NCI-H1436 (cell line): ENCODE measurements around the gene CHCHD6.

ENCODE experiments used
- DNase-seq: peaks from one replicate; lab custom pipeline; 2025; lab: John Stamatoyannopoulos, UW

CHCHD6 gene

DNA sequence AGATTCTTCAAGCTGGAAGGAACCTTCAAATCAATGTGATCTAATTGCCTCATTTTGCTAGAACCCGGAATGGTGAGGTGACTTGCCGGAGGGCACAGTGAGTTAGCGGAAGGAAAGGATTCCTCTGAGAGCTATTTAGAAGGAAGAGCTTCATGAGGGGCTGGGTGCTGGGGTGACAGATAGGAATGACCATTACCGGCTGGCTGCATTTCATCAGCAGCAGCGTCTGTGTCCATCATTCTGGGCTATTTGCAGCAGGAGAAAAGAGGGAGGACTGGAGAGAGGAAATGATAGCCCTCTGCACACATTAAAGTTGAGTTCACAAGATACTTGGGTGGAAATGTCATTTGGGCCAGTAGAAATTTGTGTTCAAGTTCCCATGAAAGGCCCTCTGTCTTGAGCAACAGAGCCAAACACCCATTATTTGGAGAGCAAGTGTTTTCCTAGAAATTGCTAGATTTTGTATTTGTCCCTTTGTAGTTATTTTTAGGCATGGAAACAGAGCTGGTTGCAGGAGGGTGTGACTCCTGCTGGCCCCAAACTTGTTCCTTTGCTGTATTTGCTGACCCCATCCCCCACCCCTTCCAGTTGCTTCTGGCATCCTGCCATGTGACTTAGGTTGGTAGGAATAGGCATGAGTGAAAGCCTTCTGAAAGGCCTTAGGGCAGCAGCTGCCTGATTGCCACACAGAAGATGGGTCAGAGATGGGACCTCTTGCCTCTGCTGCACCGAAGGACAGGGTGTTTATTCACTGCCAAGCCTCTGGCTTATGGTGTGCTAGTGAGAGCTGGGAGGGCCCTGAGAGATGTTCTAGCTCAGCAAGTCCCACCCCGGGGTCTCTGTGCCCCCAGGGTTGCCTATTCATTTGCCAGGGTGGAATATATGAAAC lies 191.4 kb downstream of the CHCHD6 start:
- DNase-seq: no peak

DNA sequence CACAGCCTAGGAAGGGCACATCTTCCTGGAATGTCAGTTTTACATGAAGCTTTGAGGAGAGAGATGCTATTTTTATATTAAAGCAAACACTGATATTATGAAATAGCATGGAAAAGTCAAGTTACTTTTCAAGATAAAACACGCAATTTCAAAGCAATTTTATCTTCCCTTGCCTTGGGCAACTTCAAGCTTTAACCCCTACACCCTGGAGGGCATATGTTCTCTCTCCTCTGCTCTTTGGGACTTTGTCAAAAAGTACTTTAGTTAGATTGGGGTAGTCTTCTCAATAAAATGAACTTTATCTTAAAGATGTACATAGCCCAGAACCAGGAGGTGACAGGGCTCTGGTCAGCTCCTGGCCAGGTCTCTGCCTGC lies 192.0 kb downstream of the CHCHD6 start:
- no peak for DNase-seq

- DNase-seq: no peak
Observed at GRCh38 chr3:126896968-126897367, 192.9 kb downstream of the CHCHD6 start.

DNA sequence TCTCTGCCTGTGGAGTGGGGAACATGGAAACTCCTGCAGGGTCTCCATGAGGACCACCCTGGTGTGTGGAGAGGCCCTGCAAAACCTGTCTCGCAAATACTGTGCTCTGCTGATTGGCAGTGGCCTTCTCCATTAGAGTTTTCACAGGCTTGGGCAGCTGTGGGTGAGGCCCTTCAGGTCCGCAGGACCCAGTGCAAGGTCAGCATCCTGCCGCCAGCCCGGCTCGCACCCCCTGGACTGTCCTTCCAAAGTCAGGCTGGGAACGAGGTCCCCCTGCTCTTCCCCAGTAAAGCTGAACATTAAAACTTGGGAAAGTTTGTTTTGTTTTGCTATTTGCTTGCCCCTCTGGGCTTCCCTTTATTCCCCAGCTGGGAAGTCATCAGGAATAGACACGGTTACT lies 193.9 kb downstream of the CHCHD6 start:
- DNase-seq: no peak

DNA sequence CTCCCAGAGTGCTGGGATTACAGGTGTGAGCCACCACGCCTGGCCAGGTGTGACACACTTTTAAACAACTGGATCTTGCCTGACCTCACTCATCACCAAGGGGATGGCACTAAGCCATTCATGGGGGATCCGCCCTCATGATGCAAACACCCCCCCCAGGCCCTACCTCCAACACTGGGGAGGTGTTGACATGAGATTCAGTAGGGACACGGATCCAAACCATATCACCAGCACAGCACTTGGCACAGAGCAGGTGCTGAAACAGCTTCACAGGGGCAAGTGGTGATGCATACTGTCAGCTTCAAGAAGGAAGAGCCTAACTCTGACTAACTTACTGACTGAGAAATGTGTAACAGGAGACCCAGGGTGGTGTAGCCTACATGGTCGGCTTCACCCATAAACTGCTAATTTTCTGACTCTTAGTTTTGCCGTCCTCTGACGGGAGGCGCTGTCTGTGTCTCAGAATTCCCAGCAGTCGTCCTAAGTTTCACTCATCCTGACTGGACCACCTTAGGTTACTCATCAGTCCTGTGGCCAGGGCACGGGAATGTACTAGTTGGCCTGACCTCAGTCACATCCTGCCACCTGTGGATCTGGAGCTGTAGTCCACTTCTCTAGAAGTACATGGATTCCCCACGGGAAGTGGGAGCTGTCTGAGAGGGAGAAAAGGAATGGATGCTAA lies 197.0 kb downstream of the CHCHD6 start:
- DNase-seq: no peak

GRCh38 chr3:126901631-126902030 lies 197.6 kb downstream of the CHCHD6 start:
- DNase-seq: no peak

DNA sequence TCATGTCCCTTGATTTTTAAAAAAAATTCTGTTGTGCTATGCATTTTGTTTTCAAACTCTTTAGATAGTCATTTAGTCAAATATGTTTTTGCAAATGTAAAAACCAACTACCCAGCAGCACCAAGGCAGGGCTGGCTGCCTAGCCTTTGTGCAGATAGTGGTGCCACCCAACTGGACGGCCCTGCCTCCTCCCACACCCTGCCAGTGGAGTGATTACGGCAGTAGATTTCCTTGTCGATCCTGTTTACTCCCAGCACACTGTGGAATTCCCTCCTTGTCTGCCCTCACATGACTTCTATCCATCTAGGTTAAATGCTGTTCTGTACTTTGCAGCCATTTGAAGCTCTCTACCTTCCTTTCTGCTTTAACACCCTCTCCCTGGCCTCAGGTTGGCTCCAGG lies 199.5 kb downstream of the CHCHD6 start:
- DNase-seq: no peak

GRCh38 chr3:126907557-126907956 lies 203.5 kb downstream of the CHCHD6 start:
- no peak for DNase-seq

DNA sequence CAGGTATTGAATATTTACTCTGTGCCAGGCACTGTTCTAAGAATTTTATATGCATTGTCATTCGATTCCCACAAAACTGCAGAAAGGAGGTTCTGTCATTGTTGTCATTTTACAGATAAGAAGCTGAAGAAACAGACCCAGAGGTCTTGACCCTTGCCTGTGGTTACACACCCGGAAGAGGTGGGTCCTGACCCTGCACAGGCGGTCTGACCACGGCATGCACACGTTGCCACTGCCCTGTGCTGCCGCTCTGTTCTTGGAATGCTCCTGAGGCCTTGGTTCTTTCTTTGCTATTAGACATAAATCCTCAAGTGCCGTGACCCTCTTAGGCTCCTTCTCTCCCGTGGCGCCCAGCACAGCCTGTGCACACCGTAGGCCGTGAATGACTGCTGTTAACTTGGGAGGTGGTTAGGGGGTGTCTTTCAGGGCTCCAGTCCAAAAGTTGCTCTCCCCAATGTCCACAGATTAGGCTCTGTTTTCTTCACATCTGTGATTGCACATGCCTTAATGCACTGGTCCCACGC lies 204.8 kb downstream of the CHCHD6 start:
- no peak for DNase-seq

GRCh38 chr3:126910231-126910630 lies 206.2 kb downstream of the CHCHD6 start:
- DNase-seq: no peak

GRCh38 chr3:126911162-126912026 lies 207.4 kb downstream of the CHCHD6 start:
- DNase-seq: no peak

- no peak for DNase-seq
Observed at GRCh38 chr3:126912027-126912422, 208.0 kb downstream of the CHCHD6 start.

- DNase-seq: no peak
Observed at GRCh38 chr3:126912491-126913195, 208.6 kb downstream of the CHCHD6 start.

DNA sequence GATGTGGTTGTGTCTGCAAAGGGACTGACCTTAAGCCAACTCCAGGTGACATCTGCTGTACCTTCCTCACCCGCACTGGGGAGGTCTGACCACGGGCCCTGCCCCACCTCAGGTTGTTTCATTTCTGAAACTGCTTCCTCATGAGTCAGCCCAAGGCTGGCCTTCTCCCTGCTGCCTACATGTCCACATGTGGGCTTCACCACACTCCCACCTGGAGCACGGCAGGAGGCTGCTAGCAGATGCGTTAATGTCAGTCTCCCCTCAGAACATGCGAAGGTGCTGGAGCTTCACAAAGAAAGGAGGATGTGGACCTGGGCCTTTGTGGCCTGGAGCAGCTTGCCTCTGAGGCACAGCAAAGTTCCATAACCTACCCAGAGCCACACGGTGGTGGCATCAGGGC lies 209.5 kb downstream of the CHCHD6 start:
- no peak for DNase-seq

GRCh38 chr3:126914226-126914625 lies 210.2 kb downstream of the CHCHD6 start:
- no peak for DNase-seq

DNA sequence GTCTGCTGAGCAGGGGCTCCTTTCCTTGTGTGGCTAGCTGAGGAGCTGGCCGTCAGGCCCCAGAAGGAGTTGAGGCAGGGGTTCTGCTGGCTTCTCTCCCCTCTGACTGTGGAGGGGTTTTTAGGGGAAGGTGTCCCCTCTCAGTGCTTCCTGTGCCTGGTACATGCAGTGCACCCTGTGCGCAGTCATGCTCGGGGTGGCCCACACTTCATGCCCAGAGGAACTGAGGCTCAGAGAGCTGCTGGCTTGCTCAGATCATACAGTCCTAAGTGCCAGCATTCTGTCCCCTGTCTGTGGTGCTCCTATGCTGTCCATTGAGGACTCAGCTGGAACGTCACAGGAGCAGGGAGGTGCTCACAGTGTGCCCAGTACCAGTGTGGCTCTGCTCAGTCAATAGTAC lies 211.0 kb downstream of the CHCHD6 start:
- DNase-seq: no peak

DNA sequence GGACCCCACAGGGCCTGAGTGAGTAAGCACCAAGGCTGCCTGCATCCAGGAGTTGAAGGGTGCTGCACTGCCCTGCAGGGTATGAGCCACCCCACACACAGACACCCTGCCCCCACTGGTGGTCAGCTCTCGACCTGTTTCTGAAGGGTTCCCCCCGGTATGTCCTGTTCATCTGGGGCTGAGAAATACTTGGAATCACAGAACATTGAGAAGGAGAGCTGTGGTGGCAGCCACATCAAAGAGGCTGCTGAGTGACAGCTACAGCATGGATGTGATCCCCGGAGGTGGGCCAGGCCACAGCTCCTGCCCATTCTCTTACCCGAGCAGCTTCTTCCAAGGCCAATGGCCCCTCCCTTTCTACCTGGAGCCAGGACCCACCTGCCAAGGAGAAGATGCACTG lies 212.5 kb downstream of the CHCHD6 start:
- no peak for DNase-seq

DNA sequence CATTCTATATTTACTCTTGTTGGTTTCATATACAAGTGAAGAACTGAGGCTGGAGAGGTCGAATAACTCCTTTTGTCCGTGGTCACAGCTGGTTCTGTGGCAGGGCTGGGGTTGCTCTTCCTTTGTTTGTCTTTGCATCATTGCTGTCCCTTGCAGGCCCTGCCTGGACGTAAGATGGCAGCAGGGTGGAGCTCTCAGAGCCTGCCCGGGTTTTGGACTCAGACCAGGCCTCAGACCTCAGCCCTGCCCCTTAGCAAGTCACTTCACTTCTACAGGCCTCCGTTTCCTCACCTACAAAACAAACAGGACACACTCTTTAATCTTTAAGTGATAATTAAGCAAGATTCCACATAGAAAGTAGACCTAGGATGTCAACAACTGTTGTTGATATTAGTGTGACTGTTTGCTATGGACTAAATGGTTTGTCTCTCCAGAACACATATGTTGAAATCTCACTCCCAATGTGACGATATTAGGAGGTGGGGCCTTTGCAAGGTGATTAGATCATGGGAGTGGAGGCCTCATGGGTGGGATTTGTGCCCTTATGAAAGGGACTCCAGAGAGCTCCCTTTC lies 213.3 kb downstream of the CHCHD6 start:
- DNase-seq: no peak

- no peak for DNase-seq
Observed at GRCh38 chr3:126918355-126918821, 214.3 kb downstream of the CHCHD6 start.

- DNase-seq: no peak
Observed at GRCh38 chr3:126921085-126921824, 217.2 kb downstream of the CHCHD6 start.
